Neural progenitor cell (in vitro differentiated cells): ENCODE data around the gene MYO9B. TPM values are rescaled to one million over a fixed set of nuclear protein-coding genes. Genes with fewer than 3 reads are reported as not detected.
A peak's percentile ranks its signal among the peaks of the same experiment; 100 is the strongest.

Experiments used
- DNase-seq: peaks from one replicate; pipeline ENCODE4 v3.0.0-alpha.2; 2016; ENCODE audit warnings: low spot score
- H2AFZ ChIP-seq: fragments of 200-600 bp; sonication (generic); replicated peaks from 2 replicates; pipeline ENCODE4 v1.6.1; 2016; ENCODE audit warnings: antibody characterized with exemption
- H3F3A ChIP-seq: fragments of 200-600 bp; sonication (generic); 2 replicates; pipeline ENCODE4 v1.6.1; 2016; ENCODE audit warnings: antibody characterized with exemption, low read depth
- H3K27ac ChIP-seq: fragments of 200-600 bp; sonication (generic); 2 replicates; pipeline ENCODE4 v1.5.1; 2016; ENCODE audit warnings: mild to moderate bottlenecking
- H3K27me3 ChIP-seq: fragments of 200-600 bp; sonication (generic); 2 replicates; pipeline ENCODE4 v1.6.1; 2016; ENCODE audit warnings: mild to moderate bottlenecking, moderate library complexity
- H3K36me3 ChIP-seq: fragments of 200-600 bp; sonication (generic); 2 replicates; pipeline ENCODE4 v1.5.1; 2016
- H3K4me1 ChIP-seq: fragments of 200-600 bp; sonication (generic); 2 replicates; pipeline ENCODE4 v1.6.1; 2016; ENCODE audit warnings: mixed run types
- H3K4me2 ChIP-seq: fragments of 200-600 bp; sonication (generic); 2 replicates; pipeline ENCODE4 v1.6.1; 2016
- H3K4me3 ChIP-seq: fragments of 200-600 bp; sonication (generic); 2 replicates; pipeline ENCODE4 v1.5.1; 2016
- H3K79me2 ChIP-seq: fragments of 200-600 bp; sonication (generic); 2 replicates; pipeline ENCODE4 v1.6.1; 2016; ENCODE audit warnings: low read depth
- H3K9ac ChIP-seq: fragments of 200-600 bp; sonication (generic); 2 replicates; pipeline ENCODE4 v1.6.1; 2016
- H3K9me3 ChIP-seq: fragments of 200-600 bp; sonication (generic); 2 replicates; pipeline ENCODE4 v1.5.1; 2016; ENCODE audit warnings: low read depth
- H4K20me1 ChIP-seq: fragments of 200-600 bp; sonication (generic); 2 replicates; pipeline ENCODE4 v1.6.1; 2016; ENCODE audit warnings: low read depth
- H3K27ac Mint-ChIP-seq: 3 replicates; pipeline ENCODE4 v1.8.0; 2021; ENCODE audit warnings: mixed read lengths
- H3K27me3 Mint-ChIP-seq: 2 replicates; pipeline ENCODE4 v1.8.0; 2022; ENCODE audit warnings: low read depth, mild to moderate bottlenecking, inconsistent platforms, moderate library complexity, mixed read lengths; ENCODE audit not compliant: insufficient read depth
- H3K36me3 Mint-ChIP-seq: 3 replicates; pipeline ENCODE4 v1.8.0; 2021; ENCODE audit warnings: mixed read lengths
- H3K4me1 Mint-ChIP-seq: 3 replicates; pipeline ENCODE4 v1.8.0; 2021; ENCODE audit warnings: mixed read lengths
- H3K4me3 Mint-ChIP-seq: 3 replicates; pipeline ENCODE4 v1.8.0; 2021; ENCODE audit warnings: mild to moderate bottlenecking, moderate library complexity, mixed read lengths
- H3K9me3 Mint-ChIP-seq: 3 replicates; pipeline ENCODE4 v1.8.0; 2020; ENCODE audit warnings: mixed read lengths
- EZH2 ChIP-seq: fragments of 200-600 bp; sonication (generic); IDR thresholded peaks from 2 replicates; pipeline ENCODE4 v1.6.1; 2017; ENCODE audit warnings: antibody characterized with exemption, mild to moderate bottlenecking, moderate library complexity
- EZH2phosphoT487 ChIP-seq: fragments of 200-600 bp; sonication (generic); IDR thresholded peaks from 2 replicates; pipeline ENCODE4 v1.6.1; 2017; ENCODE audit warnings: antibody characterized with exemption
- total RNA-seq: library from RNA; depleted of rRNA; stranded (reverse); fragments of >200 nt; gene quantifications from 2 replicates; pipeline ENCODE4 v1.2.3, GENCODE V29; 2015; ENCODE audit warnings: low replicate concordance
- TF ChIP-seq, protein P1 (sequence below): fragments of 200-600 bp; sonication (generic); IDR thresholded peaks from 2 replicates; pipeline ENCODE4 v1.5.1; 2017; ENCODE audit warnings: antibody characterized with exemption, mild to moderate bottlenecking

Gene MYO9B
- total RNA-seq, 1 donor from 2014 or later, result 38.5 TPM

DNA sequence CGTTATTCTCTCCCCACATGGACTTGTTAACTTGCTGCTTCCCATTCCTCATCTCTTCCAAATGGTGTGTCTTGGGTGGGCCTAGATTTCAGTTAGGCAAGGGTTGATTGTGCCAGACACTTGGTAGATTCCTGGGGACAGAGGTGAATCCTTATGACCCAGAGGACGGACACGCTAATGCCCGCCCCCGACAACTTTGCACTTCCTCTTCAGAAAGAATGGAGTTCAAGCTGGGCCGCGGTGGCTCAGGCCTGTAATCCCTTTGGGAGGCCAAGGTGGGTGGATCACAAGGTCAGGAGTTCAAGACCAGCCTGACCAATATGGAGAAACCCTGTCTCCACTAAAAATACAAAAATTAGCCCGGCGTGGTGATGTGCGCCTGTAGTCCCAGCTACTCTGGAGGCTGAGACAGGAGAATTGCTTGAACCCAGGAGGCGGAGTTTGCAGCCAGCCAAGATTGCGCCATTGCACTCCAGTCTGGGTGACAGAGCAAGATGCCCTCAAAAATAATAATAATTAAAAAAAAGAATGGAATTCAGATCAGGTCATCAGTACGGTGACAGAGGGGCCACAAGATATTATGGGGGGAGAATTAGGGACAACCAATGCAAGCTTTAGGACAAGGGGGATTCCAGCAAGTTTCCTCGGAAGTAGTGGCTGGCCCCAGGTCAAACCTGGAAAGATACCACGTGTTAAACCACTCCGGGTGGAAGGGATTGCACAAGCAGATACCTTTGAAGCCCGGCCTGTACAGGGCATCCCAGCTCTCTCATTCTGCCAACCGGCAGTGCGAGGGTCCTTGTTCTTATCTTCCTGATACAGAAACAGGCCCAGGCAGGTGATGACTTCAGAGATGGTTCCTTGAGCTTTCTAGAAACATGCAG, 2.7 kb downstream of the MYO9B start:
- Mint-ChIP-seq H3K4me1 (peaks cover 57% of the 10 kb centered on the region), H3K9me3 (no peaks in the 10 kb centered on the region), H3K27ac (no peak overlapping the region), H3K27me3 (peaks cover 6% of the 10 kb centered on the region), H3K36me3 (peaks cover 7% of the 10 kb centered on the region), H3K4me3 (peak overlapping the region; percentile 98)
- H3K4me2 ChIP-seq, result no peak overlapping the region
- H3K9me3 ChIP-seq, result no peaks in the 10 kb centered on the region
- H3K79me2 ChIP-seq, result peaks cover 76% of the 10 kb centered on the region
- no peak overlapping the region for H3K4me3 ChIP-seq
- peaks cover 85% of the 10 kb centered on the region for H4K20me1 ChIP-seq
- no peak overlapping the region for H3K9ac ChIP-seq
- H3K27ac ChIP-seq, result no peak overlapping the region
- H2AFZ ChIP-seq, result no peak overlapping the region
- TF ChIP-seq, protein P1, sequence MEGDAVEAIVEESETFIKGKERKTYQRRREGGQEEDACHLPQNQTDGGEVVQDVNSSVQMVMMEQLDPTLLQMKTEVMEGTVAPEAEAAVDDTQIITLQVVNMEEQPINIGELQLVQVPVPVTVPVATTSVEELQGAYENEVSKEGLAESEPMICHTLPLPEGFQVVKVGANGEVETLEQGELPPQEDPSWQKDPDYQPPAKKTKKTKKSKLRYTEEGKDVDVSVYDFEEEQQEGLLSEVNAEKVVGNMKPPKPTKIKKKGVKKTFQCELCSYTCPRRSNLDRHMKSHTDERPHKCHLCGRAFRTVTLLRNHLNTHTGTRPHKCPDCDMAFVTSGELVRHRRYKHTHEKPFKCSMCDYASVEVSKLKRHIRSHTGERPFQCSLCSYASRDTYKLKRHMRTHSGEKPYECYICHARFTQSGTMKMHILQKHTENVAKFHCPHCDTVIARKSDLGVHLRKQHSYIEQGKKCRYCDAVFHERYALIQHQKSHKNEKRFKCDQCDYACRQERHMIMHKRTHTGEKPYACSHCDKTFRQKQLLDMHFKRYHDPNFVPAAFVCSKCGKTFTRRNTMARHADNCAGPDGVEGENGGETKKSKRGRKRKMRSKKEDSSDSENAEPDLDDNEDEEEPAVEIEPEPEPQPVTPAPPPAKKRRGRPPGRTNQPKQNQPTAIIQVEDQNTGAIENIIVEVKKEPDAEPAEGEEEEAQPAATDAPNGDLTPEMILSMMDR, result no peak
- TF ChIP-seq EZH2phosphoT487, result no peak
- no peak for TF ChIP-seq EZH2
- H3K27me3 ChIP-seq, result peaks cover 8% of the 10 kb centered on the region
- no peak for DNase-seq
- peaks cover 26% of the 10 kb centered on the region for H3K4me1 ChIP-seq
- H3K36me3 ChIP-seq, result no peaks in the 10 kb centered on the region
- H3F3A ChIP-seq, result peaks cover 17% of the 10 kb centered on the region

DNA sequence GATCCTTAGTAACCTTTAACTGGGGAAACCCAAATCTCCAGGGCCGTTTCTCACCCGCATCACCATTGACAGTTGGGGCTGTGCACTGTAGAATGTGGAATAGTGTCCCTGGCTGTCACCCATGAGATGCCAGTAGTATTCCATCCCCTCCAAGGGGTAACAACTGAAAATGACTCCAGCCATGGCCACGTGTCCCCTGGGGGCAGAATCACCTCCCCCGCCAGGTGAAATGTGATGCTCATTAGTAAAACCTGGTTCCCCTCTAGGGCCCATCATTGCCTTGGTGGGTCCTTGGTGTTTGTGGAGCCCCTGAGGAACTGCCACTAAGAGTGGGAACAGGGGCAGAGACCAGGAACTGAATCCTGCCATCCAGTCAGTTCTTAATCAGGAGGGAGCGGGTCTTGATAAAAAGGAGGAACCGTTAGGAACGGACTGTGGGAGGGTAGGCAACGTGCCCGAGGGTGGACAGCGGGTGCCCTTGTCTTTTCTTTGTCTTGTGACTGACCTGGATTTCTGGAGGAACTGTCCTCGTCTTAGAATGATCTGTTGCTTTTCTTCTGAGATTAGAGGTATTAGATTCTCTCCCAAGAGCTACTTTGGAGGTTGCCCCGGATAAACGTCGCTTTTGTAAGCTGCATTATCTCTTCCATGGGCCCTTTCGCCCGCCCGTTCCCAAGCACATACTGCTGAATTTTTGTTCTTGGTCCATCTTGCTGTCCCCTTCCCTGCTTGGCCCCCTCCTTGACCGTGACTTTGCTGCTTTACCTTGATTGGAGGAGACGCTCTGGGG, 3.5 kb downstream of the MYO9B start:
- Mint-ChIP-seq H3K4me1 (peaks cover 50% of the 10 kb centered on the region), H3K27me3 (peaks cover 6% of the 10 kb centered on the region), H3K36me3 (peaks cover 4% of the 10 kb centered on the region), H3K9me3 (no peaks in the 10 kb centered on the region), H3K4me3 (peak overlapping the region; percentile 79), H3K27ac (peak overlapping the region; percentile 76)
- Histone ChIP-seq H3K4me1 (peaks cover 24% of the 10 kb centered on the region), H3K9me3 (no peaks in the 10 kb centered on the region), H3K4me3 (peak overlapping the region; percentile 15), H4K20me1 (peaks cover 79% of the 10 kb centered on the region), H3K27ac (no peak overlapping the region), H2AFZ (no peak overlapping the region), H3K4me2 (peak overlapping the region; percentile 65), H3K9ac (no peak overlapping the region), H3K79me2 (peaks cover 67% of the 10 kb centered on the region), H3K36me3 (no peaks in the 10 kb centered on the region), H3K27me3 (peaks cover 8% of the 10 kb centered on the region), H3F3A (peaks cover 17% of the 10 kb centered on the region)
- no peak for TF ChIP-seq EZH2phosphoT487
- no peak for TF ChIP-seq EZH2
- TF ChIP-seq, protein P1, result no peak
- DNase-seq, result peak; percentile 51

DNA sequence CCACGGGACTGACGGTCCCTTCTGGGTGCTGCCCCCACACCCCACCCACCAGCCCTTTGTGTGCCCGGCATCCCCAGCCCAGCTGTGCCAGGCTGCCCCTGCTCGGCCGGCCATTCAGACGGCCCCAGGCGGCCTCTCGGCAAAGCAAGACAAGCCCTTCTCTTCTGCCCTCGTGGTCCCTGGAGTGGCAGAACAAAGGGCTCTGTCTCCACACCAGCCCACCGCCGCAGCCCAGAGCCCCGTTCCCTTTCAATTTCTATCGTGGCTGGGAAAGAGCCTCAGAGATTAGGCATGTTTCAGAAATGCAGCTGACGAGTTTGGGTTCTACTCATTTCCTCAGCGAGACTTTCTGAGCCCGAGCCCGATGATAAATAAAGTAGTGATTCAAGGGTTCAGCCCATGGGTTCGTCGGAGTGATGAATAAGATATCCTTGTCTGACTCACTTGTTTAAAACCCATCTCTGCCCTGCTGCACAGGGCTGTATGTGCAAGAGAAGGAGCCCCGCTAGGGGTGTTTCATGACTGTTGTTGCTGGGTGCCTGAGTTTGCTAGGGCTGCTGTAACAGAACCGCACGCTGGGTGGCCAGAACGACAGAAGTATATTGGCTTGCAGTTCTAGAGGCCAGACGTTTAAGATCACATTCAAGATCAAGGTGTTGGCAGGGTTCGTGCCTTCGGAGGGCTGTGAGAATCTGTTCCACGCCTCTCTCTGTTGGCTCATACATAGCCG, 4.3 kb downstream of the MYO9B start:
- Mint-ChIP-seq H3K36me3 (peaks cover 4% of the 10 kb centered on the region), H3K4me1 (peaks cover 43% of the 10 kb centered on the region), H3K27me3 (peaks cover 4% of the 10 kb centered on the region), H3K27ac (peak overlapping the region; percentile 97), H3K9me3 (no peaks in the 10 kb centered on the region), H3K4me3 (peak overlapping the region; percentile 79)
- Histone ChIP-seq H3K4me1 (peaks cover 21% of the 10 kb centered on the region), H4K20me1 (peaks cover 79% of the 10 kb centered on the region), H3K9ac (no peak overlapping the region), H3K9me3 (no peaks in the 10 kb centered on the region), H3K4me2 (peak overlapping the region; percentile 65), H3K27me3 (peaks cover 8% of the 10 kb centered on the region), H3K4me3 (peak overlapping the region; percentile 15), H3F3A (peaks cover 17% of the 10 kb centered on the region), H3K36me3 (no peaks in the 10 kb centered on the region), H3K79me2 (peaks cover 60% of the 10 kb centered on the region), H2AFZ (no peak overlapping the region), H3K27ac (no peak overlapping the region)
- TF ChIP-seq EZH2 (no peak), EZH2phosphoT487 (no peak)
- TF ChIP-seq, protein P1, result no peak
- DNase-seq, result peak; percentile 85
